Keratinocyte (primary cell): Measurements from ENCODE around the gene SLC12A3.
"Not testable (repeated sequence)": the region's sequence is repeated elsewhere in the genome, so short reads cannot be mapped to it uniquely, and the experiment has no call there.

ENCODE experiments used
- CTCF ChIP-seq, 3 experiments: IDR thresholded peaks in 1 of 3; conservative IDR thresholded peaks in 1 of 3; optimal IDR thresholded peaks in 1 of 3; 2 replicates in 2 of 3; 3 replicates in 1 of 3; pipeline versions ENCODE3 to v1.5.1; 2011; ENCODE audit warnings: low read length in 3 of 3, mild to moderate bottlenecking in 3 of 3, moderate library complexity in 2 of 3, control low read depth in 1 of 3, inconsistent platforms in 1 of 3; ENCODE audit not compliant: insufficient read depth in 2 of 3; ENCODE audit errors: extremely low read depth in 1 of 3
- EZH2 ChIP-seq: IDR thresholded peaks from one replicate; pipeline ENCODE4 v1.6.1; 2012; ENCODE audit warnings: inconsistent platforms, mild to moderate bottlenecking, low read length, moderate library complexity

GRCh38 chr16:56884929-56885328 lies 19.9 kb downstream of the SLC12A3 start:
- TF ChIP-seq CTCF (optimal IDR thresholded peaks at IDR 0.05 in 1 of 3, IDR thresholded peaks at IDR 0.05 in 1 of 3, conservative IDR thresholded peaks at IDR 0.05 in 1 of 3; ENCODE audit: extremely low read depth in 1 of 3, insufficient read depth in 2 of 3, low read length in 3 of 3); EZH2: not testable (repeated sequence)
